Ovary (tissue), 9 donors: ENCODE data around the gene CTNND2. TPM values are rescaled to one million over a fixed set of nuclear protein-coding genes. Genes with fewer than 3 reads are reported as not detected.

ENCODE experiments used
- DNase-seq, 5 donors: peaks; one replicate each; pipeline ENCODE4 v3.0.0-alpha.2; 2019 to 2020
- H3K27ac ChIP-seq, 2 donors: fragments of 200-600 bp; one replicate each; pipeline versions ENCODE4 v1.5.1 to v1.8.0; 2019 to 2022
- H3K27me3 ChIP-seq: fragments of 200-600 bp; one replicate; pipeline ENCODE4 v1.8.0; 2022
- H3K36me3 ChIP-seq: fragments of 200-600 bp; sonication (generic); one replicate; pipeline ENCODE4 v1.5.1; 2019
- H3K4me1 ChIP-seq: one replicate; pipeline ENCODE4 v1.8.1; 2013; ENCODE audit warnings: mild to moderate bottlenecking, moderate library complexity; ENCODE audit not compliant: insufficient read depth
- H3K4me3 ChIP-seq: fragments of 200-600 bp; sonication (generic); one replicate; pipeline ENCODE4 v1.5.1; 2017
- H3K9me3 ChIP-seq, 2 donors: fragments of 200-600 bp in 1 of 2; sonication (generic) in 1 of 2; one replicate each; pipeline versions ENCODE4 v1.5.1 to v1.8.1; 2013 to 2019; ENCODE audit warnings: mild to moderate bottlenecking in 1 of 2, moderate library complexity in 1 of 2
- EP300 ChIP-seq: sonication (generic); formaldehyde crosslinking; IDR thresholded peaks from one replicate; pipeline ENCODE4 v1.6.1; 2017; ENCODE audit warnings: antibody characterized with exemption
- POLR2A ChIP-seq: fragments of 450-650 bp; IDR thresholded peaks from one replicate; pipeline ENCODE4 v1.6.1; 2017; ENCODE audit warnings: antibody characterized with exemption, mild to moderate bottlenecking, moderate library complexity
- WGBS, 3 donors: extraction: QIAGEN DNeasy Blood & Tissue Kit in 1 of 3; methylation state at CpG; one replicate each; pipeline versions ENCODE4 v1.1.5 to v1.1.7; 2013 to 2017; 5-methylcytosine and 5-hydroxymethylcytosine counted together
- intact Hi-C, 4 donors: fragments of 100-400 bp; cut with DNase I; formaldehyde crosslinking; loops; one replicate each; pipeline versions ENCODE4 v1.11.0 to v1.15.1; 2022 to 2023
- polyA plus RNA-seq, 2 donors: library from polyadenylated mRNA; stranded (reverse); fragments of 200-250 nt in 1 of 2; fragments of 350-450 nt in 1 of 2; fragmentation: Illumina TruSeq in 1 of 2; extraction: RNeasy Lipid Tissue Mini Kit (QIAGEN cat#74804) in 1 of 2; gene quantifications; one replicate each; pipeline ENCODE4 v1.2.3, GENCODE V29; 2013 to 2014
- total RNA-seq, 7 donors: library from RNA; depleted of rRNA in 2 of 7; stranded (reverse); fragments of >200 nt in 2 of 7; fragmentation: NEBNext Ultra II Directional in 3 of 7; extraction: Animal tissue kit (Norgen Biotek cat#: 25700) in 3 of 7; gene quantifications; one replicate each; pipeline versions ENCODE4 v1.1.0 to v1.2.4, GENCODE V29; 2016 to 2023
- TF ChIP-seq, protein P1 (sequence below), 3 donors: fragments of 450-650 bp in 2 of 3; fragments of 200-600 bp in 1 of 3; IDR thresholded peaks; one replicate each; pipeline versions ENCODE4 v1.5.1 to v1.8.0; 2016 to 2022; ENCODE audit warnings: antibody characterized with exemption in 3 of 3, mild to moderate bottlenecking in 1 of 3
- donor health status: DM: no; HTN: no; CAD: no; lungs with moderate emphysema.
- donor health status: DM: no; HTN: no; CAD: no.
- donor health status: Bipolar disorder and iron deficiency.
- donor health status: DM: yes; HTN: yes; CAD: no.
- donor health status: DM: no; HTN: no; CAD: no.
- donor health status: DM: yes; HTN: yes; CAD: no.

CTNND2 gene
- total and polyA plus RNA-seq, 9 donors, result 0.52 to 13.2 (median 2.3) TPM

DNA sequence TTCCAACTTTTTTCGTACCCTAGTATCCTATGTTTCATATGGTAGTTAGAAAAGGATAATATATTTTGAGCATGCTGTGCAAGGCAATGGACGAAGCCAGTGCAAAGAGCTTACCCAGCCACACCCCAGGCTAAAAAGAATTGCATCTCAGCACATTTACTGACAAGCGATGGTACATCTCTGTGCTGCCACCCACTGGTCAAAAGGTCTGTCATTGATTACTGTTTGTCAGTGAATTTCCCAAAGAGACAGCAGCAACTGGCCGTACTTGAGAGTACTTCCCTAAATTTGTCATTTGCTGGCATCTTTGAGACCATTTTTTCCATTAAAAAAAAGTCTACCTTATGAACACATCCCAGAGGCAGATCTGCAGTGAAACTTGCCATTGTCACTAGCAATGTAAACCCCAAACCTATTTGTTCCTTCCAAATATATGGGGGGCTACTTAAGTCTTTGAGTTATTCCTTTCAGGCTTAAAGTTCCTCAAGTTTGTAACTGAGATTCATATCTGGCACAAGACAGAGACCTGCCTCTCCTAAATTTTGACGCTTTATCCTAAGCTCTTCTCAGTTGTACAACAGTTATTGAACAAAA is 184.3 kb downstream of the CTNND2 start:
- no peaks in the 10 kb centered on the region for H3K36me3 ChIP-seq
- WGBS, 3 donors, result 27 to 35% (median 33%) methylated on average over 5 of the region's 5 CpGs

DNA sequence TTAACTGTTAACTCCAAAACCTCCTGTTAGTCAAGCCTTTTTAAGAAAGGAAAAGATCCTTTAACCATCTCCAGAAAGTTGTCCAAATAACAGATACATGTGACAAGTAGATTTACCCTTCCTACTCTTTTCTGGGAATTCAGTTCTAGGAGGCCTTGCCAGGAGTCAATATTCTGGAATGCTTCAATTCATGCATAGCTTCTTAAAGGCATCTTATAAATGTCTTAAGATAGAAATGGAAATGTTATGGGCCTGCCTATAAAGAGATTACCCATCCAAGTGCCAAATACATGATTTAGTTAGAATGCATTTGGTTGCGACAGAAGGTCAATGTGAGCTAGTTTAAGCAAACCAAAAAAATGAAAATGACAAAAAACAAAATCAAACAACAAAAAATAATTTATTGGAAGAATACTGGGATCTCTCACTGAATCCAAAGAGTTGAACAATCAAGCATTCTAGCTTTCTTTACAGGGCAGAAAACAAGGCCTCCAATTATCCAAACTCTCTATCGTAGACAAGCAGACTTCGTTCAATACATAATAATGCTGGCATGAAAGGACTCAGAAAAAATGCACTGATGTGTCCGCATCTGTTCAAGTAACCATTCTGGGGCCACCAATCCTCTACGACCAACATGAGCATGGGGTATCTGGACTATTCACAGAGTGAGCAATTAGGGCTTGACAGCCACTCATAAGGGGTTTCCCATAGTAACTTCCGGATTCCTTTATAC is 188.6 kb downstream of the CTNND2 start:
- intact Hi-C loops, result no loop called here
- TF ChIP-seq POLR2A (no peak), EP300 (no peak)
- TF ChIP-seq, protein P1, sequence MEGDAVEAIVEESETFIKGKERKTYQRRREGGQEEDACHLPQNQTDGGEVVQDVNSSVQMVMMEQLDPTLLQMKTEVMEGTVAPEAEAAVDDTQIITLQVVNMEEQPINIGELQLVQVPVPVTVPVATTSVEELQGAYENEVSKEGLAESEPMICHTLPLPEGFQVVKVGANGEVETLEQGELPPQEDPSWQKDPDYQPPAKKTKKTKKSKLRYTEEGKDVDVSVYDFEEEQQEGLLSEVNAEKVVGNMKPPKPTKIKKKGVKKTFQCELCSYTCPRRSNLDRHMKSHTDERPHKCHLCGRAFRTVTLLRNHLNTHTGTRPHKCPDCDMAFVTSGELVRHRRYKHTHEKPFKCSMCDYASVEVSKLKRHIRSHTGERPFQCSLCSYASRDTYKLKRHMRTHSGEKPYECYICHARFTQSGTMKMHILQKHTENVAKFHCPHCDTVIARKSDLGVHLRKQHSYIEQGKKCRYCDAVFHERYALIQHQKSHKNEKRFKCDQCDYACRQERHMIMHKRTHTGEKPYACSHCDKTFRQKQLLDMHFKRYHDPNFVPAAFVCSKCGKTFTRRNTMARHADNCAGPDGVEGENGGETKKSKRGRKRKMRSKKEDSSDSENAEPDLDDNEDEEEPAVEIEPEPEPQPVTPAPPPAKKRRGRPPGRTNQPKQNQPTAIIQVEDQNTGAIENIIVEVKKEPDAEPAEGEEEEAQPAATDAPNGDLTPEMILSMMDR (IDR thresholded peaks at IDR 0.05), result no peak
- Histone ChIP-seq H3K27ac (no peak overlapping the region), H3K27me3 (no peaks in the 10 kb centered on the region), H3K4me1 (no peaks in the 10 kb centered on the region), H3K4me3 (no peak overlapping the region), H3K9me3 (no peaks in the 10 kb centered on the region), H3K36me3 (no peaks in the 10 kb centered on the region)
- no peak for DNase-seq
- 85 to 89% (median 86%) methylated on average over 6 of the region's 6 CpGs for WGBS, 3 donors

More for the DNA sequence above, 184.3 kb downstream of the CTNND2 start:
- TF ChIP-seq, protein P1 (IDR thresholded peaks at IDR 0.05), result no peak
- TF ChIP-seq POLR2A (no peak), EP300 (no peak)
- DNase-seq, result no peak
- intact Hi-C loops, result no loop called here
- Histone ChIP-seq H3K27ac (no peak overlapping the region), H3K27me3 (no peaks in the 10 kb centered on the region), H3K4me1 (no peaks in the 10 kb centered on the region), H3K4me3 (no peak overlapping the region), H3K9me3 (no peaks in the 10 kb centered on the region)

DNA sequence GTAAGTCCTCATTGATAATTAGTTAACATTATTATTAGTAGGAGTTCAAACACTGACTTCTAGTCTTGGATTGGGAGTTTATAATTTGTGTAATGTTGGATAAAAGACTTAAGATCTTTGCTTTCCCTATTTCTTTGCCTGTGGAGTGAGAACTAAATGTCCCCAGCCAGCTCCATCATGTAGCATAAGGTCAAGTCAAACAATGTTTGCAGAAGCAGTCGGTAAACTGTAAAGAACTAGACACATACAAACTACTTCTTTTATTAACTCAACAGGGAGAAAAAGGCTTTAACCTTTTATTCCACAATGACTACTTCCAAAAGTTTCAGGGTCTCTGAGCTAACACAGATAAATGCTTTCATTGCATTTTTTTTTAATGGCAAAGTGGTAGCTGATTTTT is 192.3 kb downstream of the CTNND2 start:
- 20 to 40% (median 24%) methylated on average over 1 of the region's 1 CpG for WGBS, 3 donors
- Histone ChIP-seq H3K4me1 (no peaks in the 10 kb centered on the region), H3K4me3 (no peak overlapping the region), H3K9me3 (no peaks in the 10 kb centered on the region), H3K36me3 (no peaks in the 10 kb centered on the region), H3K27me3 (no peaks in the 10 kb centered on the region), H3K27ac (no peak overlapping the region)
- TF ChIP-seq EP300 (no peak), POLR2A (no peak)
- TF ChIP-seq, protein P1 (IDR thresholded peaks at IDR 0.05), result no peak
- intact Hi-C loops, result no loop called here
- no peak for DNase-seq

DNA sequence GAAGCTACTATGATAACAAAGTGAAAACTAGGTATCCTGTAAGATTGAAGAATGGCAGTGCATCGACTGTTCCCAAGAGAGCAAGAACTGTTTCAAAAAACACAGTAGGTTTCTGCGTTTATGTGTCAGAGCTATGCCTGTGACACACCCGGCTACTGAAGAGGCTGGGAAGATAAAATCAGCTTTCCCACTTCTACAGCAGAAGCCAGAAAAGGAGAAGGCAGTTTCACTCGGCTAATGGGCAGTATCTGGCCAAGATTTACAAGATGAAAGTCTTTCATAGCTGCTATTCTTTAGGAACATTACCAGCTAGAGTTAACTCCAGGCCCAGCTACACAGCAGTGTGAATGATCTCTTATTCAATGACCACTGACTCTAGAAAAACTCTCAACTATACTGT is 195.2 kb downstream of the CTNND2 start:
- TF ChIP-seq EP300 (no peak), POLR2A (no peak)
- TF ChIP-seq, protein P1 (IDR thresholded peaks at IDR 0.05), result no peak
- Histone ChIP-seq H3K27me3 (no peaks in the 10 kb centered on the region), H3K36me3 (no peaks in the 10 kb centered on the region), H3K9me3 (no peaks in the 10 kb centered on the region), H3K4me3 (no peak overlapping the region), H3K27ac (no peak overlapping the region), H3K4me1 (no peaks in the 10 kb centered on the region)
- no peak for DNase-seq
- intact Hi-C loops, result no loop called here
- WGBS, 3 donors, result 55 to 71% (median 70%) methylated on average over 4 of the region's 4 CpGs
